Thoracic aorta endothelial cell (primary cell): ENCODE measurements around the gene PRKRIP1. TPM values are rescaled to one million over a fixed set of nuclear protein-coding genes. Genes with fewer than 3 reads are reported as not detected.

Source experiments
- small RNA-seq: library from RNA; depleted of rRNA; stranded (forward); fragments of <200 nt; gene quantifications from one replicate; pipeline ENCODE3, GENCODE V24; 2012
- total RNA-seq: library from RNA; depleted of rRNA; stranded (reverse); fragments of >200 nt; gene quantifications from 2 replicates; pipeline ENCODE4 v1.2.3, GENCODE V29; 2012

PRKRIP1 gene, protein sequence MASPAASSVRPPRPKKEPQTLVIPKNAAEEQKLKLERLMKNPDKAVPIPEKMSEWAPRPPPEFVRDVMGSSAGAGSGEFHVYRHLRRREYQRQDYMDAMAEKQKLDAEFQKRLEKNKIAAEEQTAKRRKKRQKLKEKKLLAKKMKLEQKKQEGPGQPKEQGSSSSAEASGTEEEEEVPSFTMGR
- total RNA-seq = 14.7 and 16.2 TPM in 2 replicates

DNA sequence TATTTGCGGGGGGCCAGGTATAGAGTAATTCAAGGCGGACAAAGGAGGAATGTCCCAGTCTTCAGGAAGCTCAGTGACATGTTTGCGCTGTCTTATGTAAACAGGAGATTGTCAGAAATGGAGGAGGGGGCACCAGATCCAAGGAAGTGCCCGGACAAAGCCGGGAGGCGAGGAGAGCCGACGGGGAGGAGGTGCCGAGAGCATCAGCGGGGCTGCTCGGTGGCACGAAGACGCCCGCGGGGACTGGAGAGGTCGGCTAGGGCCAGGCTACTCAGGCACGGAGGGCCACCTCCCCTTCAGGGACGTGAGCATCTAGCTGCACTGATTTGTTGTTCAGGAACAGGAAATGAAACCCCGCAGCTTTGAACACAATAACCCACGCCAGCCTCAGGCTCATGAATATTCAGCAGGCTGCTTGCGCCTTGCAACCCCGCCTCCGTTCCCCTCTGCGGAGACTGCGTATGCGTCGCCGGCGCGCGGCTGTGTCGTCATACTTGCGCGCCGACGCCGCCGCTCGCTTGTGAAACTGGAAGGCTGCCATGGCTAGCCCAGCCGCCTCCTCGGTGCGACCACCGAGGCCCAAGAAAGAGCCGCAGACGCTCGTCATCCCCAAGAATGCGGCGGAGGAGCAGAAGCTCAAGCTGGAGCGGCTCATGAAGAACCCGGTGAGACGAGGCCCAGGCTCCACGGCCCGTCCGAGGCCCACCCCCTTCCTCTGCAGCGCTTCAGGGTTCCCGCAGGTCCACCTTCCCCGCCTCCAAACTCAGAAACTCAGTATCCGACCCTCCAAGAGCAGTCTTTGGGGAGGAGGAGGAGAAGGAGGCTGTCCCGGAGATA, at the start of gene PRKRIP1:
Gene PRKRIP1, plus strand, starts transcription at position 491 of the 837 bp plus-strand sequence. Its CDS starts 49 bp downstream, at position 540.

DNA sequence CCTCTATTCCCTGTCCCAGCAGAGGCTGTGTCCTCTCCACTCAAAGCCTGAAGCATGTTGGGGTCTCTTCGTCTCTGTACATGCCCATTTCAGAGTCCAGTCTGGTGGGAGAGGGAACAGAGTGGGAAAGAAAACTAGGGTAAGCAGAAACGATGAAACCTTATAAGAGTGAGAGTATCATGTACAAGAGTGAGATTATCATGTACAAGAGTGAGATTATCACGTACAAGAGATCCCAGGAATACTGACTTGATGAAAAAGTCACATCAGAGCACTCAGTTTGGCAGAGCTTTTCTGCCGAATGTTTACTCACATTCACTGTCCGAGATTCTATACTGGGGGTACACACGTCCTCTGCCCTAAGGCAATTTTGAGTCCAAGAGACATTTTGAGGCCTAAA, 39.8 kb upstream of the PRKRIP1 start, which contains the start of gene SPDYE6:
Gene SPDYE6, minus strand, starts transcription at position 101 of the 400 bp plus-strand sequence. CDS start 421 bp downstream, outside the sequence.

DNA sequence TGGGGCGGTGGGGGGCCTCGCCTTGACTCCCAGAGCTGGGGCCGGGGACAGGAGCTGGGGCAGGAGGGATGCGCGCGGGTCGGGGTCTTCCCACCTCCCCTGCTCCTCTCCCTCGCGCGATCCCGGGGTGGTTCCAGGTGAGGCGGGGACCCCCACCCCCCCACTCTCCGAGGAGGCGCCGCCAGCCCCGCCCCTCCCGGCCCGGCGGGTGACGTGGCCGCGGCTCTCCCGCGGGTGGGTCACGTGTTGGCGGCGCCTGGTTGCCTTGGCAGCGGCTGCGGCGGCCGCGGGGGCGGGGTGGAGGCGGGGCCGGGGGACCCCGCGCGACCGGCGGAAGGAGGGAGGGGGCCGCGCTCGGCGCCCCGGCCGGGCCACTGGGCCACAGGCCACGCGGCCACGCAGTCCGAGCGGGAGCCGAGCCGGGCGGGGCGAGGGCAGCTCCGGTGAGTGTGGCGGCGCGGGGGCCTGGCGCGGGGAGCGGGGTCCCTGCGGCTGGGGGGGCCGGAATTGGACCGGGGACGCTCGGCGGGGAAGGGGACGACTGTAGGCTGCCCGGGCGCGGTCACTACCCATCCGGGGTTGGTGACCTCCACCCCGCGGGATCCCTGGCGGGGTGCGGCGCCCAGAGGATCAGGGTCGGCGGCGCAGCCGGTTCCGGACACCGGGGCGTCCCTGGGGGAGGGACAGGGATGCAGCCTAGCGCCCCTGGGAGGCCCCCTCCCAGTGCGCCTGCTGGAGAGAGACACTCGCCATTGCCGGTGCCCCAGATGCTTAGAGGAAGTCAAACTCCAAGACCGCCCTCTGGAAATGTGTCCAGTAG, 37.3 kb downstream of the PRKRIP1 start, which contains the start of gene ORAI2:
Gene ORAI2, plus strand, starts transcription at position 357 of the 820 bp plus-strand sequence. CDS start 5,382 bp downstream, outside the sequence.

DNA sequence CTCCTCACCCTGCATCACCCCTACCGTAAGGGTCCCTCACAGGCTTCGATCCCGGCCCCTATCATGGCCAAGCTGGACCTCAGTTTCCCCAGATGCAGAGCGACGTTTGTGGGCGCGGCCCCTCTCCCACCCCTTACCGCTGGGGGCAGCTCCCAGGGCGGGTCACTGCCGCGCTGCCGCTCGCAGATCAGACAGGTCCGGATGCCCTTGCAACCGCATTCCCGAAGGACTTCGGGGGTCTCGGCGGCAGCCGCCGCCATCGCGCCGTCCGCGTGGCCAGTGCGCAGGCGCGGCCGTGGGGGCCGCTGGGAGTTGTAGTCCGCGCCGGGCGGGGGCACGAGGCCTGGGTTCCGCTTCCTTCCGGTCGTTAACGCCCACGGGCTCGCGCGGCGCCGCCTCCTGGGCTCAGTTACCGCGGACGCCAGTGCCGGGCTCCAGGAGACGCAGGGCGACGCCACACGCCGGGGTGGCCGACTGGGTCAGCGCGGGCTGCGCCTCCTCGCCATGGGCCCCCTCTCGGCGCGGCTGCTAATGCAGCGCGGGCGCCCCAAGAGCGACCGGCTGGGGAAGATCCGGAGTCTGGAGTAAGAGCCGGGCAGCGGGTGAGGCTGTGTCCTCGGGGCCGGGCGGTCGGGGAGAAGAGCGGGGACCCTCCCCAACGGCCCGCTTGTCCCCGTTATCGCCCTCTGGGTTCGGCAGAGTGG, 68.6 kb downstream of the PRKRIP1 start, which contains the start of the genes ALKBH4 and LRWD1:
Gene ALKBH4, minus strand, starts transcription at position 287 of the 704 bp plus-strand sequence. Its CDS starts 27 bp downstream, at position 260.
Gene LRWD1, plus strand, starts transcription at position 408 of the 704 bp plus-strand sequence. Its CDS starts 97 bp downstream, at position 505.

Small RNA genes within 50 kb of the gene (small RNA-seq; reads per million reads assigned to genes)
- gene AC091390.4 (not detected), gene MIR548O (not detected)

Other genes with a start within 250 kb of the PRKRIP1 start
- gene SH2B2, start 109.5 kb upstream of the PRKRIP1 start, total RNA-seq = 0.93 and 1.0 TPM in 2 replicates
- gene SPDYE6, start 39.9 kb upstream of the PRKRIP1 start, total RNA-seq = not detected in 2 replicates
- gene ORAI2, start 37.2 kb downstream of the PRKRIP1 start, total RNA-seq = 51.2 and 62.2 TPM in 2 replicates
- 6.3 and 7.9 TPM in 2 replicates for gene ALKBH4, start 68.5 kb downstream of the PRKRIP1 start, total RNA-seq
- 23.8 and 32.3 TPM in 2 replicates for gene LRWD1, start 68.6 kb downstream of the PRKRIP1 start, total RNA-seq
- gene POLR2J, start 82.6 kb downstream of the PRKRIP1 start, total RNA-seq = 29.9 and 38.3 TPM in 2 replicates
- gene RASA4B, start 121.4 kb downstream of the PRKRIP1 start, total RNA-seq = 1.7 and 2.8 TPM in 2 replicates
- gene UPK3BL2, start 147.3 kb downstream of the PRKRIP1 start, total RNA-seq = 0.80 and 3.7 TPM in 2 replicates
- gene SPDYE2, start 154.9 kb downstream of the PRKRIP1 start, total RNA-seq = not detected in 2 replicates
- gene POLR2J3, start 176.2 kb downstream of the PRKRIP1 start, total RNA-seq = 49.7 and 95.2 TPM in 2 replicates
- gene RASA4, start 220.4 kb downstream of the PRKRIP1 start, total RNA-seq = 4.5 and 6.6 TPM in 2 replicates
- 7.0 and 8.0 TPM in 2 replicates for gene UPK3BL1, start 246.4 kb downstream of the PRKRIP1 start, total RNA-seq